Stimulated activated CD8-positive, alpha-beta memory T cell treated with anti-CD3 and anti-CD28 coated beads, Interleukin-4, amount 100 ng/mL, for 4 hours (primary cell): ENCODE measurements around the gene OR10D3.
"Not testable (repeated sequence)": the region's sequence is repeated elsewhere in the genome, so short reads cannot be mapped to it uniquely, and the experiment has no call there.

Experiments used
- DNase-seq, 2 donors: peaks; one replicate each; pipeline ENCODE4 v3.0.0-alpha.2; 2020; ENCODE audit warnings: low read depth in 2 of 2, low spot score in 1 of 2

OR10D3 gene

DNA sequence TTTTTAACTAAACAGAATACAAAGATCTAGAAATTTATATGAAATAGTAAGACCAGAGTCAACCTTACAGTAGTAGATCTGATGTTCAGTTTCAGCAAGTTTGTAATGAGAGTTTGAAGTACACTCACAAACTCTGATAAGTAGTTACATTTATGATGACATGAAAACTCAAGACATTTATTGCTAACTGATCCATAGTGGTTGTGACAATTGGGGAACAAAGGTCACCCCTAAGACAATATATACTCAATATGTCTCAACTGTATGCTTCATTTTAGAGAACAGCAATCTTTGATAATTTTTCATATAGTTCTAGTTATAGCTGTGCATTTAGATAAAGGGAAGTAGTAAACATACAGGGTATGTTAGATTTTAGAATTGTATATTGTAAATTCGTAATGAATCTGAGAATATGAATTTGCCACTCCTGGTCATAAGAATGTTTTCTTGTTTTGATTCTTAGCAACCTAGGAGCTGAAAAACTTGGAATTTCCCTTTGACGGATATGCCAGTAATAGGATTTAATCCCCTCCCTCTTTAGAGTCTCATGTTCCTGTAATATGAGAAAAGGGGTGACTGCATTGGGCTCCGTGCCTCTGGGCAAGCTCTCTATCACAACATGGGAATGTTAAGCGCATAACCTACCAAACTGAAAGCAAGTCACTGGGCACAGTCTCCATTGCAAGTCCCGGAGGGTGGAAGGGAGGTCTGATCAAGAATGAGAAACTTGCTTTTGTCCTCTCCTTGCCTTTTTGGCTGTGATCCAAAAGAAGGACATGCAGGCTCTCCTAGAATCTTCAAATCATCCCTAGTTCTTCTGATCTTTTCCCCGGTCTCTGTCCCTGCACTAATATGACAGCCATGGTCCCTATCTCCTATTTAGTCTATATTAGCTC lies 11.4 kb downstream of the OR10D3 start:
- DNase-seq, result no peak

DNA sequence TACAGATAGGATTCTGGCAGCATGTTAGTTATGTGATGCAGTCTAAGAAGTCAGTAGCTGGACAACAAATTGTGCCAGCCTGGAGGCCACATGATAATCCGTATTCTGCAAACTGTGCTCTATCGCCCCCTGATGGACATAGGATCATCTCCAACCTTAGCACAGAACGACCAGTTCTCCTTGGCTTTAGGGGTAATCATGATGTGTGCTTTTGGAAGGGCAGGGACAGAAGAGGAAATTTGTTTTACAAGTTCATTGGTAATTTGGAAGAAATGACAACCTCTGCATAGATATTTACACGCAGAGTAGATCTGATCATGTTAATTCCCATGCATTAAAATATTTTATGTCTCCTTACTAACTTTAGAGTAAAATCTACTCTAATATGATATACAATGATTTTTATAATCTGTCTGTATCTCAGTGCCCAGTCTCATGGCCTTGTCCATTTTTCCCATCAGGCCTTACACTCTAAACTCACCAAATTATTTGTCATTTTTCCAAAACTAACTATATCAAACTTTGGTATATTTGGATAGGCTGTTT lies 12.1 kb downstream of the OR10D3 start:
- no peak for DNase-seq

DNA sequence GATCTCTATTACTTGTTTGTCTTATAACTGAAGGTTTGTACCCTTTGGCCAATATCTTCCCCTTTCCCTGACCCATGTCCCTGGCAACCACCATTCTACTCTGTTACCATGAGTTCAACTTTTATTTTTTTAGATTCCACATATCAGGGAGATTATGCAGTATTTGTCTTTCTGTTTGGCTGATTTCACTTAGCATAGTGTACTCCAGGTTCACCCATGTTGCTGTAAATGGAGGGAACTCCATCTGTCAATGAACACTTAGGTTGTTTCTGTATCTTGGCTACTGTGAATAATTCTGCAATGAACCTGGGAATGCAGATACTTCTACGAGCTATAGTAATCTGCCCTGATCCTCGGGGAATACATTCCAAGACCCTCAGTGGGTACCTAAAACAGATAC lies 14.9 kb downstream of the OR10D3 start:
- DNase-seq, result no peak

GRCh38 chr11:124198897-124199296 lies 15.8 kb downstream of the OR10D3 start:
- DNase-seq, result no peak

DNA sequence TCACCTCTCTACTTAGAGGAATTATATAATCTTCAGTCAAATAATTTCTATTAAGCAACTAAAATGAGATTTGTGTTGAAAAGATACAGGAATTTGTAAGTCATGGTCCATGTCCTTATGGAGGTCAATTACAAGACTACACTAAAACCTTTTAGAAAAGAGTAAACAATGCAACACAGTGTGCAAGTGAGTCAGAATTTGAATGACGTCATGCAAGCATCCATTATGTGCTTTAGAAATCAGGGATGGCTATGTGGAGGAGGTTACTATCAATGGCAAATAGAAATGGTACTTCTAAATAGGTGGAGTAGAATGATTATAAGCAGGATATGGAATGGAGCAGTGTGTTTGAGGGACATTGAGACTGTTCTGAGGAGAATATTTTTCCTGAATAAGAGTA lies 16.6 kb downstream of the OR10D3 start:
- DNase-seq, result no peak

GRCh38 chr11:124200671-124201070 lies 17.5 kb downstream of the OR10D3 start:
- no peak for DNase-seq

- DNase-seq, result no peak
Observed at GRCh38 chr11:124202951-124203350, 19.8 kb downstream of the OR10D3 start.

DNA sequence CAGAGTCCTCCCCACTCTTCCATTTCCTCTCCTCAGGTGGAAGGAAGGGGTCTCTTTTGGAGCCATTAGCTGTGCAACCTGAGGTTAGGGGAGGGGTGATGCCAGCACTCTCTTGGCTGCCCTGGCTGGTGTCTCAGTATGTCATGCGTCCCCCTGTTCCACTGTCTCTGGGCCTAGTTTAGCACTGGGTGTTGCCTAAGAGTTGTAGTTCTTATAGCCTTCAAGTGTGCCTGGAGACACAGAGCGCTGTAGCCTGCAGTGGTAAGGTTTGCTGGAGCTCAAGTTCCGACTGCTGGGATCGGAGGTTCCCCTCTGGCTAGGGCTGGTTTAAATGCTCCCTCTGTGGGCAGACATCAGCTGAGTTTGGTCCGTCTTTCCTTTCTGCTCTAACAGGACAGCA lies 20.9 kb downstream of the OR10D3 start:
- no peak for DNase-seq

DNA sequence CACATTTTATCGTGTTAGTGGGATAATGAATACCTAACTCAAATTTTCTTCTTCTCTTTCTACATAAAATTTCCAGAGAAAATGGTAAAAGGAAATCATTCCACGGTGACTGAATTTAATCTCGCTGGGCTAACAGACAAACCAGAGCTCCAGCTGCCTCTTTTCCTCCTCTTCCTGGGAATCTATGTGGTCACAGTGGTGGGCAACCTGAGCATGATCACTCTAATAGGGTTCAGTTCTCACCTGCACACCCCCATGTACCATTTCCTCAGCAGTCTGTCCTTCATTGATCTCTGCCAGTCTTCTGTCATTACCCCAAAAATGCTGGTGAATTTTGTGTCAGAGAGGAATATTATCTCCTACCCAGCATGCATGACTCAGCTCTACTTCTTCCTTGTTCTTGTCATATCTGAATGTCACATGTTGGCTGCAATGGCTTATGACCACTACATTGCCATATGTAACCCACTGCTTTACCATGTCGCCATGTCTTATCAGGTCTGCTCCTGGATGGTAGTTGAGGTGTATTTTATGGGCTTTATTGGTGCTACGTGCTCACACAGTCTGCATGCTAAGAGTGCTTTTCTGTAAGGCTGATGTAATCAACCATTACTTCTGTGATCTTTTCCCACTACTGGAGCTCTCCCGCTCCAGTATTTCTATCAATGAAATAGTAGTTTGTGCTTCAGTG lies 24.1 kb downstream of the OR10D3 start:
- no peak for DNase-seq

- DNase-seq, result no peak
Observed at GRCh38 chr11:124209824-124210357, 26.7 kb downstream of the OR10D3 start.

GRCh38 chr11:124210421-124210820 lies 27.3 kb downstream of the OR10D3 start:
- no peak for DNase-seq

- DNase-seq, result no peak
Observed at GRCh38 chr11:124211321-124211720, 28.2 kb downstream of the OR10D3 start.

GRCh38 chr11:124214027-124214426 lies 30.9 kb downstream of the OR10D3 start:
- DNase-seq, result no peak

DNA sequence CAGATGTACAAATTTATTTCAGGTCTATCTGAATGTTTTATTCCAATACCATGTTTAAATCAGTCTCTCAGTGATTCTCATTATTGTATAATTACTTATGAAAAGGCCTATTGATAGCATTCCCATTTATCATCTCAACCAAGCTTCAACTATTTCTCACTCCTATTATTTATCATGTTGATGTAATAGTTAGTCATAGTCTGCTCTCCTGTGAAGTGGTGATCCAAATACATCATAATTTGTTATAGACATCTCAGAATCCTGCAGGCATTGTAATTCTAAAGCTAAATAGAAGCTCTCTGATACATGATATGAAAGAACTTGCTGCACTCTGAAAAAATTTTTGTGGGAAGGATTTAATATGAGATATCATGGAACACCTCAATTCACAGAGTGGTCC lies 36.0 kb downstream of the OR10D3 start:
- no peak for DNase-seq

- no peak for DNase-seq
Observed at GRCh38 chr11:124222407-124222806, 39.3 kb downstream of the OR10D3 start.

GRCh38 chr11:124224618-124225423 lies 41.7 kb downstream of the OR10D3 start:
- not testable (repeated sequence) for DNase-seq

GRCh38 chr11:124225471-124225870 lies 42.3 kb downstream of the OR10D3 start:
- no peak for DNase-seq

DNA sequence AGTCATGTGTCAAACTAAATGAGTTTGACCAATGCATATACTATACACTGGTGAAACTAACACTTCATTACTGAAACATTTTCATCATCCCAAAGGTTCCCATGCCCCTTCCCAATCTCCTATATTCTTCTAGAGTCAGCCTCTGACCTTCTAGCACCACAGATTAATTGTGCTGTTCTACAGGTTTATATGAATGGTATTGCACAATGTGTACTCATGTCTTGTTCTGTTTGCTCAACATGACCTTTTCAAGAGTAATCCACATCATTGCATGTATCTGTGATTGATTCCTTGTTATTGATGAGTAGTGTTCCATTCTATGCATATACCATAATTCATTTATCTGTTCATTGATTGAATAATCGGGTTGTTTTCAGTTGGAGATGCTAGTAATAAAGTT lies 50.2 kb downstream of the OR10D3 start:
- no peak for DNase-seq
